GM23248 (cell line): ENCODE measurements around the gene RIPOR3.

Experiments used
- EZH2 ChIP-seq: fragments of 200-600 bp; sonication (generic); IDR thresholded peaks from 2 replicates; pipeline ENCODE4 v1.6.1; 2018; ENCODE audit warnings: antibody characterized with exemption, mild to moderate bottlenecking; ENCODE audit not compliant: insufficient read depth, poor library complexity, severe bottlenecking
- EZH2phosphoT487 ChIP-seq: fragments of 200-600 bp; sonication (generic); IDR thresholded peaks from 2 replicates; pipeline ENCODE4 v1.6.1; 2018; ENCODE audit warnings: antibody characterized with exemption, moderate library complexity, mild to moderate bottlenecking, low read depth; ENCODE audit not compliant: insufficient read depth

DNA sequence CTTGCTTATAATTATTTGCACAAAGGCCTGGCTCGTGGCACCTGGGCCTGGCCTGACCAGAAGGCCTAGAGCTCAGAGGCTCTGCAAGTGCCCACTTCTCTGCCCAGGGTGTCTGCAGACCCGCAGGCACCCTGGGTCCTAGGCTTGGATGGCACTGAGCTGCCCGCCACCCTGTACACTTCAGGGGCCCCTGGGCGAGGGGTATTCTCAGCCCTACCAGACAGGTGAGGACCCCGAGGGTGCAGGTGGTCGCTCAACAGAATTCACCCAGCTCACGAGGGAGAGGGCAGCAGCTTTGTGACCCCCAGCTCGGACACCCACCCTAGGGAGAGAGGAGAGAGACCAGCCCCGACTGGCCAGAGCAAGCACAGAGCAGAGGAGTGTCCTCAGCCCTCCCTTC is 83.9 kb downstream of the RIPOR3 start:
- TF ChIP-seq EZH2phosphoT487 (no peak), EZH2 (no peak)
